GM18873 (cell line): ENCODE data around the gene SCNN1B.

Experiments
- ATAC-seq: cut with Tn5 transposase; IDR thresholded peaks from one replicate; pipeline ENCODE4 v1.9.1; 2021; ENCODE audit warnings: mild to moderate bottlenecking, moderate library complexity, moderate number of reproducible peaks; ENCODE audit not compliant: unreplicated experiment, low FRiP score

SCNN1B gene

GRCh38 chr16:23319861-23320615 is 17.9 kb downstream of the SCNN1B start:
- ATAC-seq, result no peak

- ATAC-seq, result no peak
These were observed 18.6 kb downstream of the SCNN1B start for GRCh38 chr16:23320693-23321092.

GRCh38 chr16:23321206-23321875 is 19.2 kb downstream of the SCNN1B start:
- no peak for ATAC-seq

- no peak for ATAC-seq
These were observed 21.3 kb downstream of the SCNN1B start for GRCh38 chr16:23323224-23324030.

- ATAC-seq, result no peak
These were observed 22.6 kb downstream of the SCNN1B start for GRCh38 chr16:23324727-23325126.

GRCh38 chr16:23327836-23328235 is 25.7 kb downstream of the SCNN1B start:
- no peak for ATAC-seq

- ATAC-seq, result no peak
These were observed 28.1 kb downstream of the SCNN1B start for GRCh38 chr16:23330161-23330560.

- no peak for ATAC-seq
These were observed 28.6 kb downstream of the SCNN1B start for GRCh38 chr16:23330583-23331249.

GRCh38 chr16:23333034-23333579 is 31.0 kb downstream of the SCNN1B start:
- ATAC-seq, result no peak

GRCh38 chr16:23333831-23334456 is 31.8 kb downstream of the SCNN1B start:
- no peak for ATAC-seq

GRCh38 chr16:23334457-23334853 is 32.4 kb downstream of the SCNN1B start:
- no peak for ATAC-seq

GRCh38 chr16:23334950-23335349 is 32.8 kb downstream of the SCNN1B start:
- no peak for ATAC-seq

GRCh38 chr16:23337836-23338550 is 35.9 kb downstream of the SCNN1B start:
- no peak for ATAC-seq

- no peak for ATAC-seq
These were observed 37.7 kb downstream of the SCNN1B start for GRCh38 chr16:23339787-23340186.

- no peak for ATAC-seq
These were observed 40.1 kb downstream of the SCNN1B start for GRCh38 chr16:23342083-23342640.

- ATAC-seq, result no peak
These were observed 41.8 kb downstream of the SCNN1B start for GRCh38 chr16:23343643-23344612.

GRCh38 chr16:23345237-23345636 is 43.1 kb downstream of the SCNN1B start:
- ATAC-seq, result no peak
